IPS-NIHi7 (cell line): Measurements from ENCODE around the gene DMXL2.
"Not testable (repeated sequence)": the region's sequence is repeated elsewhere in the genome, so short reads cannot be mapped to it uniquely, and the experiment has no call there.

Experiments used
- DNase-seq: peaks from one replicate; pipeline ENCODE4 v3.0.0; 2012; ENCODE audit warnings: mixed read lengths; ENCODE audit errors: extremely low spot score

DMXL2 gene

GRCh38 chr15:51621936-51622603 is 501 bp downstream of the DMXL2 start:
- peak; percentile 57 for DNase-seq

- DNase-seq, result no peak
Observed at GRCh38 chr15:51621155-51621765, 1.3 kb downstream of the DMXL2 start.

- no peak for DNase-seq
Observed at GRCh38 chr15:51620641-51621040, 1.9 kb downstream of the DMXL2 start.

- DNase-seq, result no peak
Observed at GRCh38 chr15:51620122-51620521, 2.4 kb downstream of the DMXL2 start.

GRCh38 chr15:51619331-51620035 is 3.1 kb downstream of the DMXL2 start:
- no peak for DNase-seq

- no peak for DNase-seq
Observed at GRCh38 chr15:51617886-51618285, 4.7 kb downstream of the DMXL2 start.

GRCh38 chr15:51613951-51614350 is 8.6 kb downstream of the DMXL2 start:
- no peak for DNase-seq

GRCh38 chr15:51612669-51613068 is 9.9 kb downstream of the DMXL2 start:
- not testable (repeated sequence) for DNase-seq

- not testable (repeated sequence) for DNase-seq
Observed at GRCh38 chr15:51603462-51603948, 19.1 kb downstream of the DMXL2 start.

GRCh38 chr15:51603002-51603401 is 19.6 kb downstream of the DMXL2 start:
- no peak for DNase-seq

GRCh38 chr15:51602484-51602883 is 20.1 kb downstream of the DMXL2 start:
- DNase-seq, result no peak

- no peak for DNase-seq
Observed at GRCh38 chr15:51601801-51602200, 20.8 kb downstream of the DMXL2 start.

GRCh38 chr15:51600114-51600513 is 22.5 kb downstream of the DMXL2 start:
- DNase-seq, result no peak

- no peak for DNase-seq
Observed at GRCh38 chr15:51589881-51590568, 32.5 kb downstream of the DMXL2 start.

GRCh38 chr15:51588966-51589365 is 33.6 kb downstream of the DMXL2 start:
- no peak for DNase-seq

GRCh38 chr15:51585986-51586385 is 36.6 kb downstream of the DMXL2 start:
- no peak for DNase-seq

GRCh38 chr15:51580982-51581381 is 41.6 kb downstream of the DMXL2 start:
- DNase-seq, result no peak

GRCh38 chr15:51580385-51580784 is 42.2 kb downstream of the DMXL2 start:
- DNase-seq, result no peak

GRCh38 chr15:51579012-51579411 is 43.6 kb downstream of the DMXL2 start:
- no peak for DNase-seq

GRCh38 chr15:51577636-51578304 is 44.8 kb downstream of the DMXL2 start:
- no peak for DNase-seq

- no peak for DNase-seq
Observed at GRCh38 chr15:51576911-51577500, 45.6 kb downstream of the DMXL2 start.
